CD4-positive, alpha-beta T cell (primary cell): ENCODE results near the gene NFE2L1. TPM values are rescaled to one million over a fixed set of nuclear protein-coding genes. Genes with fewer than 3 reads are reported as not detected.
A peak's percentile ranks its signal among the peaks of the same experiment; 100 is the strongest.

ENCODE experiments used
- ATAC-seq: fragments of 200-7000 bp; cut with Tn5 transposase; one replicate; pipeline ENCODE4 v1.10.0; 2022; ENCODE audit warnings: mild to moderate bottlenecking; ENCODE audit not compliant: poor library complexity
- CTCF ChIA-PET: fragments of 350-600 bp; sonication (Branson Sonifier 250); formaldehyde crosslinking; loops from one replicate; lab custom pipeline; 2021; ENCODE audit warnings: antibody characterized with exemption, inconsistent platforms; lab: Charles Lee
- POLR2A ChIA-PET: fragments of 350-600 bp; sonication (Branson Sonifier 250); formaldehyde crosslinking; loops from one replicate; lab custom pipeline; 2021; ENCODE audit warnings: antibody characterized with exemption, inconsistent platforms; lab: Charles Lee
- DNase-seq, 14 experiments: peaks; one replicate each; pipeline ENCODE4 v3.0.0-alpha.2; 2013 to 2020; ENCODE audit warnings: mixed read lengths in 2 of 14
- H3K27ac ChIP-seq, 2 donors: one replicate each; pipeline versions ENCODE4 v1.5.1 to v1.7.0; 2013; ENCODE audit warnings: low read length in 2 of 2, low read depth in 1 of 2, mild to moderate bottlenecking in 1 of 2
- H3K27me3 ChIP-seq, 2 experiments: 1 replicate in 1 of 2; 2 replicates in 1 of 2; pipeline versions ENCODE4 v1.6.1 to v1.7.0; 2013; ENCODE audit warnings: low read length in 2 of 2, control low read depth in 1 of 2, mild to moderate bottlenecking in 1 of 2, moderate library complexity in 1 of 2; ENCODE audit not compliant: insufficient read depth in 2 of 2, control insufficient read depth in 1 of 2
- H3K36me3 ChIP-seq: one replicate; pipeline ENCODE4 v1.6.1; 2013; ENCODE audit warnings: low read length, control low read depth; ENCODE audit not compliant: insufficient read depth
- H3K4me1 ChIP-seq: one replicate; pipeline ENCODE4 v1.6.1; 2013; ENCODE audit warnings: low read length, control low read depth; ENCODE audit not compliant: insufficient read depth
- H3K4me3 ChIP-seq: one replicate; pipeline ENCODE4 v1.5.1; 2013; ENCODE audit warnings: mild to moderate bottlenecking, low read length, moderate library complexity
- H3K9me3 ChIP-seq, 2 experiments: 1 replicate in 1 of 2; 2 replicates in 1 of 2; pipeline versions ENCODE4 v1.6.1 to v1.7.0; 2013; ENCODE audit warnings: low read length in 2 of 2, mild to moderate bottlenecking in 2 of 2, control low read depth in 1 of 2, moderate library complexity in 1 of 2; ENCODE audit not compliant: control insufficient read depth in 1 of 2, insufficient read depth in 1 of 2
- H3K27ac Mint-ChIP-seq: one replicate; pipeline ENCODE4 v1.8.0; 2020; ENCODE audit warnings: mixed read lengths
- H3K27me3 Mint-ChIP-seq: one replicate; pipeline ENCODE4 v1.8.0; 2021; ENCODE audit warnings: mixed read lengths
- H3K36me3 Mint-ChIP-seq: one replicate; pipeline ENCODE4 v1.8.0; 2021; ENCODE audit warnings: low read depth, mixed read lengths
- H3K4me1 Mint-ChIP-seq: one replicate; pipeline ENCODE4 v1.8.0; 2021; ENCODE audit warnings: low read depth, mixed read lengths
- H3K4me3 Mint-ChIP-seq: one replicate; pipeline ENCODE4 v1.8.0; 2020; ENCODE audit warnings: mild to moderate bottlenecking, mixed read lengths
- H3K9me3 Mint-ChIP-seq: one replicate; pipeline ENCODE4 v1.8.0; 2020; ENCODE audit warnings: mixed read lengths
- CTCF ChIP-seq: fragments of 200-600 bp; IDR thresholded peaks from one replicate; pipeline ENCODE4 v1.8.0; 2022; ENCODE audit warnings: antibody characterized with exemption, mild to moderate bottlenecking
- intact Hi-C, 2 experiments: fragments of 100-400 bp; cut with DNase I in 1 of 2; cut with micrococcal nuclease in 1 of 2; formaldehyde crosslinking; loops; one replicate each; pipeline versions ENCODE4 v1.15.1 to v1.9.0; 2023 to 2025; cut with DNase I, micrococcal nuclease
- total RNA-seq, 174 experiments: library from RNA in 2 of 174; stranded (reverse) in 2 of 174; gene quantifications; one replicate each; pipeline ENCODE4 v1.2.3 and lab custom pipeline; 2021 to 2026

The NFE2L1 gene
- total RNA-seq, 2 experiments from 2014 or later: 28.1 to 30.6 TPM

- H3K4me3 Mint-ChIP-seq: peak overlapping the region; percentile 83
- H3K27ac Mint-ChIP-seq: no peak overlapping the region
- ATAC-seq: no peak
- no peaks in the 10 kb centered on the region for H3K9me3 ChIP-seq
- H3K36me3 Mint-ChIP-seq: no peaks in the 10 kb centered on the region
- no peak for TF ChIP-seq CTCF
- H3K4me1 Mint-ChIP-seq: peaks cover 9% of the 10 kb centered on the region
- no peak for DNase-seq
- intact Hi-C loops: loop anchor here in 1 of 2 experiments (1.0 kb wide), 1 partner anchor 38 kb away; no protein-coding TSS in a partner anchor
- ChIA-PET CTCF (interaction anchor here (0.8 to 2.8 kb wide), 6 partner anchors 10 to 65 kb away, joined by 3 to 23 read pairs (median 8); partner anchors contain the start of genes CDK5RAP3 and NFE2L1), POLR2A (interaction anchor here (0.8 to 1.7 kb wide), 3 partner anchors 11 to 12 kb away, joined by 3 to 7 read pairs (median 5); partner anchors contain the start of gene NFE2L1)
- H3K27ac ChIP-seq: no peak overlapping the region
- H3K27me3 ChIP-seq: peaks cover 17 to 26% of the 10 kb centered on the region in 2 experiments
- peaks cover 15% of the 10 kb centered on the region for H3K4me1 ChIP-seq
- H3K4me3 ChIP-seq: peak overlapping the region; percentile 76
- no peaks in the 10 kb centered on the region for H3K9me3 Mint-ChIP-seq
- H3K36me3 ChIP-seq: no peaks in the 10 kb centered on the region
- H3K27me3 Mint-ChIP-seq: peaks cover 61% of the 10 kb centered on the region
Observed at GRCh38 chr17:48036693-48037035, 11.5 kb upstream of the NFE2L1 start.

DNA sequence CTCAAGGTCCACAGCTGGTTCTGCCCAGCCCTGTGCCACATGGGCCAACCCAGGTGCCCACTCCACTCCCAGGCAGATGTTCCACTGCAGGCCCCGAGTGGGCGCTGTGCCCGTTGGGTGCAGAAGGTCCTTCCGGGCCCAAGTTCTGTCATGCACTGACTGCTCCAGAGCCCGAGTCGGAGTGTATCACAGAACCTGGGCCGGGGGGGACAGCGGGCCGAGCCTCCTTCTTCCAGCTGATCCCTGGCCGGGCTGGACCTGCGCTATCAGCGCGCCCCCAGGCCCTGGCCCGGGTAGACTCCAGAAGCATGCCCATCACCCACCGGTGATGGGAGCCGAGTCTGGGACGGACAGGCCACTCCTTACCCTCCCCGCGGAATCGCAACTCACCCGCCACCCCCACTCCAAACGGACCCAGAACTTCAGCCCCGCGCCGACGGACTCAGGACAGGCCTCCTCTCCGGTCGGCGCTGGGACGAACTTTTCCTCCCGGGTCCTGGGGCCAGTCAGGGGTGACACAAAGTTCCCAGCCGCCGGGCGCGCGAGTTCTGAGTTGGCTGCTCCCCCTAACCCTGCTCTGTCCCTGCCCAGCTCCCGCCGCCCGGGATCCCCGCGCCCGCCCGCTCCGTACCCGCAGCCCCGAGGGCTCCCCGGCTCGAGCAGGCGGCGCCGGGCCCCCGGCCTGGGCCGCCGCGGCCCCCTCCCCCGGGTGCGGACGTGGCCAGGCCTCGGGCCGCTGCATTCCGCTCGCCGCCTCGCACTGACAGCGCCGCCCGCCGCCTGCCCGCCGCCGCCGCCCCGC, 10.9 kb upstream of the NFE2L1 start, which contains the start of gene COPZ2:
TSS of gene COPZ2 (minus strand) at position 762 of the 802 bp plus-strand sequence. CDS start at position 742, 20 bp downstream.
- Mint-ChIP-seq H3K4me1 (peaks cover 9% of the 10 kb centered on the region), H3K36me3 (no peaks in the 10 kb centered on the region), H3K4me3 (peak within 1 kb of the TSS; percentile 97), H3K9me3 (no peaks in the 10 kb centered on the region), H3K27ac (no peak within 1 kb of the TSS), H3K27me3 (peaks cover 56% of the 10 kb centered on the region)
- DNase-seq (peak; percentile 46 to 84 (median 61)), ATAC-seq (peak; percentile 100)
- H3K9me3 ChIP-seq: no peaks in the 10 kb centered on the region
- H3K27me3 ChIP-seq: peaks cover 17 to 26% of the 10 kb centered on the region in 2 experiments
- intact Hi-C loops: loop anchor here in 1 of 2 experiments (1.0 kb wide), 1 partner anchor 37 kb away; no protein-coding TSS in a partner anchor
- no peaks in the 10 kb centered on the region for H3K36me3 ChIP-seq
- ChIA-PET CTCF (interaction anchor here (0.8 to 2.8 kb wide), 6 partner anchors 10 to 65 kb away, joined by 3 to 23 read pairs (median 8); partner anchors contain the start of genes CDK5RAP3 and NFE2L1), POLR2A (interaction anchor here (0.7 to 1.7 kb wide), 4 partner anchors 10 to 46 kb away, joined by 3 to 7 read pairs (median 4); partner anchors contain the start of gene NFE2L1)
- H3K27ac ChIP-seq: no peak within 1 kb of the TSS
- peak; percentile 72 for TF ChIP-seq CTCF
- peak within 1 kb of the TSS; percentile 76 for H3K4me3 ChIP-seq
- peaks cover 15% of the 10 kb centered on the region for H3K4me1 ChIP-seq

DNA sequence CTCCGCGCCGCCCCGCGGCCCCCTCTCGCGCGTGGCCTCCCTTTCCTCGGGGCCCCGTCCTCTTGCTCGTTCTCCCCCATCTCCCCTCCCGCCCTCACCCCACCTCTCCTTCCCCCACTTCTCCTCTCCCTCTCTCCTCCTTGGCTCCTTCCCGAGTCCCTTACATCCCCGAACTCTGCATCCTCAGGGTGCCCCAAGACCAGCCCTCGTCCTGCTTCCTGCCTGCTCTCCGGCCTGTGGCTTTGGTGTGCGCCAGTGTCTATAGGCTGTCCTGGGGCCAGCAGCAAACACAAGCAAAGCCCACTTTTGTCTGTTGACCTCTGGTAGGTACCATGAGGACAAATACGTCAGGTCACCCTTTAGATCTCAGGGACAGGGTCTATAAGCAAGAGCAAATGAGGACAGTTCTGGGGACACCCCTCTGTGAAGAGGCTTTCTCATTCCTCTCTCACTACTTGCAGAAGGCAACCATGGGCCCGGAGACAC, 10.3 kb upstream of the NFE2L1 start:
- Mint-ChIP-seq H3K4me3 (peak overlapping the region; percentile 97), H3K4me1 (peaks cover 9% of the 10 kb centered on the region), H3K9me3 (no peaks in the 10 kb centered on the region), H3K27me3 (peaks cover 49% of the 10 kb centered on the region), H3K36me3 (no peaks in the 10 kb centered on the region), H3K27ac (no peak overlapping the region)
- ATAC-seq: no peak
- CTCF ChIA-PET: interaction anchor here (2.7 kb wide), 2 partner anchors 11 to 30 kb away, joined by 8 to 13 read pairs; no protein-coding TSS in a partner anchor
- H3K4me1 ChIP-seq: peaks cover 15% of the 10 kb centered on the region
- POLR2A ChIA-PET: interaction anchor here (1.4 kb wide), 1 partner anchor 9 kb away, joined by 5 read pairs; no protein-coding TSS in a partner anchor
- H3K27me3 ChIP-seq: peaks cover 17 to 26% of the 10 kb centered on the region in 2 experiments
- TF ChIP-seq CTCF: no peak
- peak in 1 of 14 experiments; percentile 24 for DNase-seq
- no peaks in the 10 kb centered on the region for H3K36me3 ChIP-seq
- no peaks in the 10 kb centered on the region for H3K9me3 ChIP-seq
- intact Hi-C loops: loop anchor here in 1 of 2 experiments (1.0 kb wide), 1 partner anchor 36 kb away; no protein-coding TSS in a partner anchor
- H3K27ac ChIP-seq: no peak overlapping the region
- peak overlapping the region; percentile 25 for H3K4me3 ChIP-seq
